GM12891 (cell line): ENCODE results near the gene UBE2H.

Experiments
- POLR2A ChIP-seq: IDR thresholded peaks from 2 replicates; pipeline ENCODE4 v1.6.1; 2011; ENCODE audit warnings: low read depth, low read length, control low read depth
- POLR2AphosphoS5 ChIP-seq: IDR thresholded peaks from 2 replicates; pipeline ENCODE4 v1.6.1; 2011; ENCODE audit warnings: low read depth, low read length, control low read depth

GRCh38 chr7:129781928-129782817, 170.6 kb downstream of the UBE2H start:
- no peak for TF ChIP-seq POLR2A
- no peak for TF ChIP-seq POLR2AphosphoS5
